AG04450 (cell line): Measurements from ENCODE around the gene IPO4. TPM values are rescaled to one million over a fixed set of nuclear protein-coding genes. Genes with fewer than 3 reads are reported as not detected.
A peak's percentile ranks its signal among the peaks of the same experiment; 100 is the strongest.

ENCODE experiments used
- CTCF ChIA-PET: fragments of 300-600, 350-600 bp; formaldehyde crosslinking; extraction: SDS; loops from one replicate; lab custom pipeline; 2022; ENCODE audit warnings: antibody characterized with exemption, inconsistent platforms; lab: Charles Lee
- POLR2A ChIA-PET: fragments of 350-600 bp; formaldehyde crosslinking; extraction: SDS; loops from one replicate; lab custom pipeline; 2021; ENCODE audit warnings: antibody characterized with exemption, inconsistent platforms; lab: Yijun Ruan, JAX
- DNase-seq: peaks from one replicate; pipeline ENCODE4 v3.0.0-alpha.2; 2011; ENCODE audit warnings: low read depth, low spot score
- H3K27ac ChIP-seq: one replicate; pipeline ENCODE4 v1.5.1; 2012; ENCODE audit warnings: low read depth, low read length, control low read depth
- H3K27me3 ChIP-seq: one replicate; pipeline ENCODE4 v1.6.0; 2012; ENCODE audit warnings: low read length; ENCODE audit not compliant: control insufficient read depth, insufficient read depth
- H3K4me3 ChIP-seq: 2 replicates; pipeline ENCODE4 v1.5.1; 2011; ENCODE audit warnings: mild to moderate bottlenecking, low read depth, low read length, control low read depth
- H3K9me3 ChIP-seq: 2 replicates; pipeline ENCODE4 v1.5.1; 2012; ENCODE audit warnings: low read length; ENCODE audit not compliant: control insufficient read depth, insufficient read depth
- polyA plus RNA-seq: library from polyadenylated mRNA; depleted of rRNA; stranded (reverse); fragments of >200 nt; gene quantifications from 2 replicates; pipeline ENCODE4 v1.2.3, GENCODE V29; 2011
- TF ChIP-seq, protein P1 (sequence below): IDR thresholded peaks from 2 replicates; pipeline ENCODE4 v1.5.1; 2011; ENCODE audit warnings: low read depth, low read length, control low read depth, inconsistent platforms

Gene IPO4
- polyA plus RNA-seq, 1 experiment: 15.2 TPM

DNA sequence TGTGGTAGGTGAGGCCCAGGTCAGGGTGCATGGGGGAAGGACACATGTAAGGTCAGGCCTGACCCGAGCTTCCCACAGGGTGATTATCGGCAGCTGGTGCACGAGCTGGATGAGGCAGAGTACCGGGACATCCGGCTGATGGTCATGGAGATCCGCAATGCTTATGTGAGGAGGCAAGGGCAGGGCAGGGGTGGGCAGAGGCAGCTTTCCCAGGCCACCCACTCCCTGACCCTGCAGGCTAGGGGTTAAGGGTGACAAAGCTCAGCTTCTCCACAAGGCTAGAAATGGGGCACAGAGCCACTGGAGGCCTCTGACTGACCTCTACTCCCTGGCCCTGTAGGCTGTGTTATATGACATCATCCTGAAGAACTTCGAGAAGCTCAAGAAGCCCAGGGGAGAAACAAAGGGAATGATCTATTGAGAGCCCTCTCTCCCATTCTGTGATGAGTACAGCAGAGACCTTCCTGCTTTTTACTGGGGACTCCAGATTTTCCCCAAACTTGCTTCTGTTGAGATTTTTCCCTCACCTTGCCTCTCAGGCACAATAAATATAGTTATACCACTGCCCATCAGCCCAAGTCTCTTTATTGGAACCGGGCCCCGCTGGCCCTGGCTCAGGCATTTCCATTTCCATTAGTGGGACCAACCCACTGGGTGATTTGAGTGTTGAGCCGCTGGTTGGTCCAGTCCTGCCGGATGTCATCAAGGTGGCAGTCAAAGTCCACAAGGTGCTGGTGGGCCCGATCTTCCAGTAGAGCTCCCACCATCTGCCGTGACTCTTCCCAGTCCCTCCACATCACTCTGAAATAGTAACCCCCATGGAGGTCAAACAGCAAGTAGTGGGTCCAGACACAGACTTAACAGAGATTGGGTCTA lies 50.0 kb downstream of the IPO4 start:
- Histone ChIP-seq H3K9me3 (no peaks in the 10 kb centered on the region), H3K27me3 (no peaks in the 10 kb centered on the region), H3K4me3 (no peak overlapping the region), H3K27ac (no peak overlapping the region)
- CTCF ChIA-PET: interaction anchor here (1.7 kb wide), 1 partner anchor 30 kb away, joined by 5 read pairs; no protein-coding TSS in a partner anchor
- TF ChIP-seq, protein P1, sequence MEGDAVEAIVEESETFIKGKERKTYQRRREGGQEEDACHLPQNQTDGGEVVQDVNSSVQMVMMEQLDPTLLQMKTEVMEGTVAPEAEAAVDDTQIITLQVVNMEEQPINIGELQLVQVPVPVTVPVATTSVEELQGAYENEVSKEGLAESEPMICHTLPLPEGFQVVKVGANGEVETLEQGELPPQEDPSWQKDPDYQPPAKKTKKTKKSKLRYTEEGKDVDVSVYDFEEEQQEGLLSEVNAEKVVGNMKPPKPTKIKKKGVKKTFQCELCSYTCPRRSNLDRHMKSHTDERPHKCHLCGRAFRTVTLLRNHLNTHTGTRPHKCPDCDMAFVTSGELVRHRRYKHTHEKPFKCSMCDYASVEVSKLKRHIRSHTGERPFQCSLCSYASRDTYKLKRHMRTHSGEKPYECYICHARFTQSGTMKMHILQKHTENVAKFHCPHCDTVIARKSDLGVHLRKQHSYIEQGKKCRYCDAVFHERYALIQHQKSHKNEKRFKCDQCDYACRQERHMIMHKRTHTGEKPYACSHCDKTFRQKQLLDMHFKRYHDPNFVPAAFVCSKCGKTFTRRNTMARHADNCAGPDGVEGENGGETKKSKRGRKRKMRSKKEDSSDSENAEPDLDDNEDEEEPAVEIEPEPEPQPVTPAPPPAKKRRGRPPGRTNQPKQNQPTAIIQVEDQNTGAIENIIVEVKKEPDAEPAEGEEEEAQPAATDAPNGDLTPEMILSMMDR: no peak
- no peak for DNase-seq
- POLR2A ChIA-PET: interaction anchor here (1.4 to 1.5 kb wide), 2 partner anchors 9 to 24 kb away, joined by 6 to 7 read pairs; partner anchors contain the start of genes DCAF11, NRL and RNF31

DNA sequence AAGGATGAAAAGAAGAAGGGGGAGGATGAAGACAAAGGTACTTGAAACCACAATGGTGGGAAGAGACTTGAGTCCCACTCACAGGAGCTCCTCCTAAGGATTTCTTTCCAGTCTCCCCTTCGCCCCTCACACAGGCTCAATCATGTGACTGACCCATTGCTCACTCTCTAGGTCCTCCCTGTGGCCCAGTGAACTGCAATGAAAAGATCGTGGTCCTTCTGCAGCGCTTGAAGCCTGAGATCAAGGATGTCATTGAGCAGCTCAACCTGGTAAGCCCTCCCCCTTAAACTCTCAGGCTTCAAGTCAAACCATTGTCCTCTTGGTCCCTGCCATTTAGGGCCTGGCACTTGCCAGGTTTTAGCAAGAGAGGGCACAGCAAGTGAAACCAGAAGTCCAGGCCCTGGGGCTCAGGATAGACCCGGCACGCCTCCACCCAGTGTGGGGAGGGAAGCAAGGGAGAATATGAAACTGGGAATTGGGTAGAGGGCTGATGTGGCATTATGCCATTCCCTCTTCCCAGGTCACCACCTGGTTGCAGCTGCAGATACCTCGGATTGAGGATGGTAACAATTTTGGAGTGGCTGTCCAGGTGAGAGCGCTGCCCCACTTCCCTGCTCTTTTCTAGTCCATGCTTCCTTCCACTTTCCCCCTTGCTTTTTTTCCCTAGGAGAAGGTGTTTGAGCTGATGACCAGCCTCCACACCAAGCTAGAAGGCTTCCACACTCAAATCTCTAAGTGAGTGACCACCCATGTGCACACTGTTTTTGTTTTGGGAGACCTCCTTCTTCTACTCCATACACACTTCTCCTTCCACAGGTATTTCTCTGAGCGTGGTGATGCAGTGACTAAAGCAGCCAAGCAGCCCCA lies 50.9 kb downstream of the IPO4 start:
- TF ChIP-seq, protein P1: no peak
- ChIA-PET CTCF (interaction anchor here (0.7 to 2.4 kb wide), 3 partner anchors 8 to 29 kb away, joined by 3 to 11 read pairs (median 5); partner anchors contain the start of gene IRF9), POLR2A (interaction anchor here (1.4 to 1.5 kb wide), 2 partner anchors 10 to 23 kb away, joined by 6 to 7 read pairs; partner anchors contain the start of genes DCAF11, NRL and RNF31)
- Histone ChIP-seq H3K27ac (no peak overlapping the region), H3K9me3 (no peaks in the 10 kb centered on the region), H3K4me3 (no peak overlapping the region), H3K27me3 (no peaks in the 10 kb centered on the region)
- no peak for DNase-seq

DNA sequence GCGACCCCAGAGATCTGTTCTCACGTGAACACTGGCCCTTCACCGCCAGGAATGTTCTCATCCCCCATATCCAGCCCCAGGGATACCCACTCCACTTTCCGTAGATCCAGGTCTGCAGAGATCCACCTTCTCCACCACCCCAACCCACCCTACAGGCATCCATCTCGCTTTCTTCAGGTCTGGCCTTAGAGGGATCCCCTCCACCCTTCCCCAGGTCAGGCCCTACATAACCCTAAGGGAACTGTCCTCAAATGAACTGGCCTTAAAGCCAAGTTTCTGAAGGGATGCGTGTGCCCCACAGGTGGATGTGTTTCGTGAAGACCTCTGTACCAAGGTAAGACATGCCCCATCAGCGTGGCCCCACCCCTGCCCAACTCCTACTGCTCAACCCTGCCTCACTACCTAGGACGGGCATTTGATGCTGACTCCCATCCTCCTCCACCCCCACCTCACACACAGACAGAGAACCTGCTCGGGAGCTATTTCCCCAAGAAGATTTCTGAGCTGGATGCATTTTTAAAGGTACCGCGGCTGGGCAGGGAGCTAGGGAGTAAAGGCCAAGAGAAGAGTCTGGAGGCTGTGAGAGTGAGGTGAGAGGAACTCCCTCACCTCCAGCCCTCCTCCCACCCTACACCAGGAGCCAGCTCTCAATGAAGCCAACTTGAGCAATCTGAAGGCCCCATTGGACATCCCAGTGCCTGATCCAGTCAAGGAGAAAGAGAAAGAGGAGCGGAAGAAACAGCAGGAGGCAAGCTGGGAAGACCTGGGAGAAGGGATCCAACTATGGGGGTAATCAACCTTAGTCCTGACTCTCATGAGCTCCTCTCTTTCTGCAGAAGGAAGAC lies 51.7 kb downstream of the IPO4 start:
- Histone ChIP-seq H3K9me3 (no peaks in the 10 kb centered on the region), H3K27ac (no peak overlapping the region), H3K27me3 (no peaks in the 10 kb centered on the region), H3K4me3 (peak overlapping the region; percentile 80)
- no peak for DNase-seq
- POLR2A ChIA-PET: interaction anchor here (1.0 to 1.7 kb wide), 4 partner anchors 10 to 24 kb away, joined by 3 to 8 read pairs (median 6); partner anchors contain the start of genes IRF9 and RNF31
- TF ChIP-seq, protein P1: no peak
- CTCF ChIA-PET: interaction anchor here (0.7 to 2.4 kb wide), 4 partner anchors 9 to 28 kb away, joined by 3 to 11 read pairs (median 4); partner anchors contain the start of gene IRF9

DNA sequence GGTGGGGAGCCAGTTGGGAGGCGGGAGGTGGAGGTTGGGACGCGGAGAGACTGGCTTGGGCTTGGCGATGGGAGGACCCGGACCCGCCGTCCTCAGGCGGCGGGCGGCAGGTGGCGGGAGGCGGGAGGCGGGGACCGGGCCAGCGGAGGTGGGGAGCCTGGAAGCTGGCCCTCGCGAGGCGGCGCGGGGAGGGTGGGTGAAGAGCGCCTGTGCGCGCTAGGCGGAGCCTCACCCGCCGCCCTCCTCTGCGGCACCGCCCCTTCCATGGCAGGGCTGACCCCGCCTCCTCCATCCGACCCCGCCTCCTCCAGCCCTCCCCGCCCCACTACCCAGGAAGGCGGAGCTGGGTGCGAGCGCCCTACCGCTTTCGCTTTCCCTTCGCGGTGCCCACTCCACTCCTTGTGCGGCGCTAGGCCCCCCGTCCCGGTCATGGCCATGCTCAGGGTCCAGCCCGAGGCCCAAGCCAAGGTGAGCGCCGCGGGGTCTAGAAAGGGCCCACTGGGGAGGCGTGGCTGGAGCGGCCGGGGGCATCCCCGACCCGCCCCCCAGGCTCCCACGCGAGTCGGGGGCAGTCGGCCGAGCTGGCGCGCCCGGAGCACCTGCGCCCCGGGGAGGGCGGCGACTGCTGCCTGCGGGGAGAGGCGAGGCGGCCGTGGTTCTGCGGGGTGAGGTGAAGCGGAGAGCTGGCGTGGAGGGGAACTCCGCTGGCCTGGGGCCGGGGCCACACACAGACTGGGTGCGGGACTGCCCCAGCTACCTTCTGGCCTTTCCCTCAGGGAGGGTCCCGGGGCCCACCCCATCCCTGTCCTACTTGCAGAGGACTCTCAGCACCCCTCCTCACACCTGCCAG lies 52.6 kb downstream of the IPO4 start, which contains the start of gene PSME1:
TSS of gene PSME1 (plus strand) at position 361 of the 850 bp plus-strand sequence. CDS start at position 430, 69 bp downstream.
- POLR2A ChIA-PET: interaction anchor here (0.5 to 1.7 kb wide), 6 partner anchors 10 to 77 kb away, joined by 3 to 12 read pairs (median 4); partner anchors contain the start of genes CHMP4A, DCAF11, IRF9 and NRL
- peak; percentile 59 for DNase-seq
- Histone ChIP-seq H3K27me3 (no peaks in the 10 kb centered on the region), H3K27ac (no peak within 1 kb of the TSS), H3K9me3 (no peaks in the 10 kb centered on the region), H3K4me3 (peak within 1 kb of the TSS; percentile 80)
- CTCF ChIA-PET: interaction anchor here (0.6 to 2.4 kb wide), 4 partner anchors 21 to 125 kb away, joined by 3 to 11 read pairs (median 4); partner anchors contain the start of gene IRF9
- TF ChIP-seq, protein P1: no peak
